Neural cell (in vitro differentiated cells): ENCODE measurements around the gene FUT8. TPM values are rescaled to one million over a fixed set of nuclear protein-coding genes. Genes with fewer than 3 reads are reported as not detected.

Experiments used
- H2AFZ ChIP-seq: fragments of 200-600, 300-800 bp; sonication (generic), shearing (Covaris generic); 2 replicates; pipeline ENCODE4 v1.6.0; 2014; ENCODE audit warnings: low read depth, mild to moderate bottlenecking, antibody characterized with exemption, low read length, moderate library complexity
- H3F3A ChIP-seq: fragments of 200-600 bp; shearing (Covaris generic); 2 replicates; pipeline ENCODE4 v1.6.1; 2016; ENCODE audit warnings: mild to moderate bottlenecking, moderate library complexity, mixed read lengths, antibody characterized with exemption, low read length; ENCODE audit not compliant: insufficient read depth, poor library complexity, severe bottlenecking
- H3K27ac ChIP-seq: fragments of 200-600, 300-800 bp; sonication (generic), shearing (Covaris generic); 2 replicates; pipeline ENCODE4 v1.5.1; 2014; ENCODE audit warnings: mild to moderate bottlenecking, low read length, moderate library complexity
- H3K27me3 ChIP-seq: fragments of 300-800, 200-600 bp; sonication (generic), shearing (Covaris generic); 2 replicates; pipeline ENCODE4 v1.6.0; 2014; ENCODE audit warnings: mild to moderate bottlenecking, low read depth, low read length, moderate library complexity; ENCODE audit not compliant: insufficient read depth
- H3K36me3 ChIP-seq: fragments of 300-800, 200-600 bp; sonication (generic), shearing (Covaris generic); 2 replicates; pipeline ENCODE4 v1.5.1; 2014; ENCODE audit warnings: mild to moderate bottlenecking, antibody characterized with exemption, low read length, moderate library complexity; ENCODE audit not compliant: insufficient read depth
- H3K4me2 ChIP-seq: fragments of 300-800, 200-600 bp; sonication (generic), shearing (Covaris generic); 2 replicates; pipeline ENCODE4 v1.6.0; 2014; ENCODE audit warnings: mild to moderate bottlenecking, low read length
- H3K4me3 ChIP-seq: fragments of 300-800, 200-600 bp; sonication (generic), shearing (Covaris generic); 2 replicates; pipeline ENCODE4 v1.5.1; 2014; ENCODE audit warnings: mild to moderate bottlenecking, low read length, moderate library complexity
- H3K79me2 ChIP-seq: fragments of 200-600 bp; shearing (Covaris generic); replicated peaks from 2 replicates; pipeline ENCODE4 v1.6.0; 2014; ENCODE audit warnings: mild to moderate bottlenecking, low read length, moderate library complexity; ENCODE audit not compliant: insufficient read depth
- H3K9ac ChIP-seq: fragments of 300-800, 200-600 bp; sonication (generic), shearing (Covaris generic); 2 replicates; pipeline ENCODE4 v1.6.1; 2016; ENCODE audit warnings: mild to moderate bottlenecking, low read length, mixed read lengths
- H3K9me2 ChIP-seq: fragments of 200-600 bp; shearing (Covaris generic); 2 replicates; pipeline ENCODE4 v1.6.1; 2016; ENCODE audit warnings: mild to moderate bottlenecking, low read length, mixed read lengths; ENCODE audit not compliant: insufficient read depth
- H3K9me3 ChIP-seq: fragments of 200-600, 300-800 bp; sonication (generic), shearing (Covaris generic); 2 replicates; pipeline ENCODE4 v1.6.1; 2016; ENCODE audit warnings: mild to moderate bottlenecking, mixed run types, low read length, moderate library complexity, mixed read lengths
- H4K20me1 ChIP-seq: fragments of 200-600 bp; shearing (Covaris generic); 2 replicates; pipeline ENCODE4 v1.6.1; 2016; ENCODE audit warnings: mild to moderate bottlenecking, mixed run types; ENCODE audit not compliant: insufficient read depth
- CTCF ChIP-seq: fragments of 450-650 bp; IDR thresholded peaks from 2 replicates; pipeline ENCODE4 v1.5.1; 2014; ENCODE audit warnings: antibody characterized with exemption, mild to moderate bottlenecking, moderate library complexity; ENCODE audit not compliant: poor library complexity, severe bottlenecking
- EP300 ChIP-seq: fragments of 450-650 bp; conservative IDR thresholded peaks from 2 replicates; pipeline ENCODE4 v1.6.1; 2014; ENCODE audit warnings: antibody characterized with exemption, mild to moderate bottlenecking, moderate library complexity; ENCODE audit not compliant: poor library complexity, severe bottlenecking
- EZH2 ChIP-seq: fragments of 200-600, 300-800 bp; shearing (Covaris generic), sonication (generic); IDR thresholded peaks from 2 replicates; pipeline ENCODE4 v1.6.1; 2014; ENCODE audit warnings: antibody characterized with exemption, low read length, borderline replicate concordance, mild to moderate bottlenecking; ENCODE audit not compliant: insufficient read depth, poor library complexity, severe bottlenecking
- MXI1 ChIP-seq: fragments of 450-650 bp; conservative IDR thresholded peaks from 2 replicates; pipeline ENCODE4 v1.6.1; 2014; ENCODE audit warnings: antibody characterized with exemption, mild to moderate bottlenecking; ENCODE audit not compliant: poor library complexity, severe bottlenecking
- POLR2AphosphoS5 ChIP-seq: IDR thresholded peaks from 2 replicates; pipeline ENCODE4 v1.6.1; 2012
- RAD21 ChIP-seq: fragments of 450-650 bp; conservative IDR thresholded peaks from 2 replicates; pipeline ENCODE4 v1.6.1; 2014; ENCODE audit warnings: antibody characterized with exemption, mild to moderate bottlenecking, moderate library complexity
- REST ChIP-seq: IDR thresholded peaks from 2 replicates; pipeline ENCODE4 v1.6.1; 2012; ENCODE audit warnings: borderline replicate concordance
- SMC3 ChIP-seq: fragments of 450-650 bp; conservative IDR thresholded peaks from 2 replicates; pipeline ENCODE4 v1.6.1; 2014; ENCODE audit warnings: antibody characterized with exemption, mild to moderate bottlenecking, moderate library complexity; ENCODE audit not compliant: poor library complexity
- TAF1 ChIP-seq: IDR thresholded peaks from 2 replicates; pipeline ENCODE4 v1.6.1; 2012; ENCODE audit warnings: low read depth
- polyA plus RNA-seq: library from polyadenylated mRNA; depleted of rRNA; stranded (reverse); fragments of >200 nt; gene quantifications from 2 replicates; pipeline ENCODE4 v1.2.3, GENCODE V29; 2014

The FUT8 gene
- polyA plus RNA-seq, 1 donor from 2014 or later = 72.8 TPM

GRCh38 chr14:65627315-65627714, 214.8 kb downstream of the FUT8 start:
- Histone ChIP-seq H4K20me1 (no peaks in the 10 kb centered on the region), H3K79me2 (peaks cover 3% of the 10 kb centered on the region), H3K9me2 (no peaks in the 10 kb centered on the region), H3F3A (no peaks in the 10 kb centered on the region), H3K9ac (no peak overlapping the region), H3K36me3 (peaks cover 10% of the 10 kb centered on the region), H3K4me3 (no peak overlapping the region), H3K9me3 (no peaks in the 10 kb centered on the region), H2AFZ (no peak overlapping the region), H3K27ac (no peak overlapping the region), H3K4me2 (no peak overlapping the region), H3K27me3 (no peaks in the 10 kb centered on the region)
- TF ChIP-seq EZH2 (no peak), EP300 (no peak), MXI1 (no peak), POLR2AphosphoS5 (no peak), SMC3 (no peak), REST (no peak), RAD21 (no peak), CTCF (no peak), TAF1 (no peak)

- Histone ChIP-seq H3K4me2 (no peak overlapping the region), H3K27me3 (no peaks in the 10 kb centered on the region), H3F3A (no peaks in the 10 kb centered on the region), H3K36me3 (peaks cover 10% of the 10 kb centered on the region), H4K20me1 (no peaks in the 10 kb centered on the region), H3K9me2 (no peaks in the 10 kb centered on the region), H3K9ac (no peak overlapping the region), H2AFZ (no peak overlapping the region), H3K79me2 (peaks cover 3% of the 10 kb centered on the region), H3K4me3 (no peak overlapping the region), H3K27ac (no peak overlapping the region), H3K9me3 (no peaks in the 10 kb centered on the region)
- no peak for TF ChIP-seq POLR2AphosphoS5
- no peak for TF ChIP-seq EP300
- no peak for TF ChIP-seq TAF1
- no peak for TF ChIP-seq SMC3
Observed at GRCh38 chr14:65628664-65629063, 216.1 kb downstream of the FUT8 start.

GRCh38 chr14:65631040-65631439, 218.5 kb downstream of the FUT8 start:
- H4K20me1 ChIP-seq = no peaks in the 10 kb centered on the region
- H3K36me3 ChIP-seq = peaks cover 10% of the 10 kb centered on the region
- no peak overlapping the region for H3K27ac ChIP-seq
- no peak overlapping the region for H2AFZ ChIP-seq
- H3K9me3 ChIP-seq = no peaks in the 10 kb centered on the region
- peaks cover 4% of the 10 kb centered on the region for H3K79me2 ChIP-seq
- no peaks in the 10 kb centered on the region for H3K27me3 ChIP-seq
- H3K9ac ChIP-seq = no peak overlapping the region
- H3K9me2 ChIP-seq = no peaks in the 10 kb centered on the region
- TF ChIP-seq POLR2AphosphoS5 (no peak), EP300 (no peak), REST (no peak), EZH2 (no peak)
- H3F3A ChIP-seq = no peaks in the 10 kb centered on the region
- no peak overlapping the region for H3K4me3 ChIP-seq
- no peak overlapping the region for H3K4me2 ChIP-seq
